ENCODE results near the gene CCDC3. TPM values are rescaled to one million over a fixed set of nuclear protein-coding genes. Genes with fewer than 3 reads are reported as not detected.

The CCDC3 gene
- total RNA-seq, 4 donors from 2014 or later = 6.1 to 57.4 (median 21.6) TPM

DNA sequence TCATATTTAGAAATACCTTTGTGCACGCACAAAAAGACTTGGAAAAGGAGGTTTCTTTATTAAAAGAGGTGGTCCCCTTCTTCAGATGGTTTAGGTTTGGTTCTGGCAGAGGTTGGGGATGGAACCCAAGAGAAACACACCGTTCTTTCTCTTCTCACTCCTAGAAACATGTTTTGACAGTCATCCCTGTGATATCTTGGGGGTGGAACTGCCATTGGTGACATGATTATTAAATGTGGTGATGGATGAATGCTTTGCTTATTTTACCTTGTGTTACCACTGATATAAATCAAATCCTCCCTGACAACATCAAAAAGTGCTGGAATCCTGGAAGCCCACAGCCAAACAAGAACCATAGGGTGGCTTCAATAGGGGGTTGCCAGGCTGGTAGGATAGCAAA lies 146.5 kb downstream of the CCDC3 start:
- no peaks in the 10 kb centered on the region for H3K9me3 ChIP-seq
- DNase-seq (no peak), ATAC-seq (no peak)
- H3K27me3 ChIP-seq = no peaks in the 10 kb centered on the region
- in situ Hi-C loops (cut with MboI; ENCODE audit: low sequenced_read_pairs in 4 of 4) = no loop called here
- TF ChIP-seq POLR2A (IDR thresholded peaks at IDR 0.05) (no peak), CTCF (IDR thresholded peaks at IDR 0.05 in 4 of 5, conservative IDR thresholded peaks at IDR 0.05 in 1 of 5) (no peak)
- intact Hi-C loops (cut with DNase I; ENCODE audit: low total_unique reads) = no loop called here
- no peak overlapping the region for H3K27ac ChIP-seq
- no peaks in the 10 kb centered on the region for H3K4me1 ChIP-seq
- no peak overlapping the region for H3K4me3 ChIP-seq
- no peaks in the 10 kb centered on the region for H3K36me3 ChIP-seq

DNA sequence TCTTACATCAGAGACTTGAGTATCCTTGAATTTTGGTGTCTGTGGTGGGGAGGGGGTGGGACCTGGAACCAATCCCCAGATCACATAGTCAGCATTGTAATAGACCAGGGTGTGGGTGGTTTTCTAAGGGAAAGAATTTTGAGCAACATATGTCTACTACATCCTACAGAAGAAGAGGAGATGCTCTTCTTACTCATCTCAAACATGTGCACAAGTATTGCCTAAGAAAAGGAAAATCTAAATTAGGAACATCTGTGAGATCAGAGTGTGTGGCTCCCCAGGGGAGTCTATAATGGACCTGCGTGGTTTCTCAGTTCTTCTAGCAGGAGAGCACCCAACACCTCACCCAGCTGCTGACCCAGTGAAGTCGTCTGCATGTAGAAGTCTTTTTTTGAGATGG lies 148.8 kb downstream of the CCDC3 start:
- Histone ChIP-seq H3K4me1 (no peaks in the 10 kb centered on the region), H3K27ac (no peak overlapping the region), H3K4me3 (no peak overlapping the region), H3K9me3 (no peaks in the 10 kb centered on the region), H3K27me3 (no peaks in the 10 kb centered on the region), H3K36me3 (no peaks in the 10 kb centered on the region)
- ATAC-seq (no peak), DNase-seq (no peak)
- in situ Hi-C loops (cut with MboI; ENCODE audit: low sequenced_read_pairs in 4 of 4) (no loop called here), intact Hi-C loops (cut with DNase I; ENCODE audit: low total_unique reads) (no loop called here)
- no peak for TF ChIP-seq CTCF (IDR thresholded peaks at IDR 0.05 in 4 of 5, conservative IDR thresholded peaks at IDR 0.05 in 1 of 5)
- no peak for TF ChIP-seq POLR2A (IDR thresholded peaks at IDR 0.05)

GRCh38 chr10:12849319-12850181 lies 152.0 kb downstream of the CCDC3 start:
- no peaks in the 10 kb centered on the region for H3K9me3 ChIP-seq
- ATAC-seq (no peak), DNase-seq (no peak)
- H3K27ac ChIP-seq = no peak overlapping the region
- in situ Hi-C loops (cut with MboI; ENCODE audit: low sequenced_read_pairs in 4 of 4) (no loop called here), intact Hi-C loops (cut with DNase I; ENCODE audit: low total_unique reads) (no loop called here)
- H3K4me3 ChIP-seq = no peak overlapping the region
- no peaks in the 10 kb centered on the region for H3K4me1 ChIP-seq
- no peaks in the 10 kb centered on the region for H3K27me3 ChIP-seq
- H3K36me3 ChIP-seq = no peaks in the 10 kb centered on the region
- TF ChIP-seq CTCF (IDR thresholded peaks at IDR 0.05 in 4 of 5, conservative IDR thresholded peaks at IDR 0.05 in 1 of 5) = no peak
- TF ChIP-seq POLR2A (IDR thresholded peaks at IDR 0.05) = no peak

DNA sequence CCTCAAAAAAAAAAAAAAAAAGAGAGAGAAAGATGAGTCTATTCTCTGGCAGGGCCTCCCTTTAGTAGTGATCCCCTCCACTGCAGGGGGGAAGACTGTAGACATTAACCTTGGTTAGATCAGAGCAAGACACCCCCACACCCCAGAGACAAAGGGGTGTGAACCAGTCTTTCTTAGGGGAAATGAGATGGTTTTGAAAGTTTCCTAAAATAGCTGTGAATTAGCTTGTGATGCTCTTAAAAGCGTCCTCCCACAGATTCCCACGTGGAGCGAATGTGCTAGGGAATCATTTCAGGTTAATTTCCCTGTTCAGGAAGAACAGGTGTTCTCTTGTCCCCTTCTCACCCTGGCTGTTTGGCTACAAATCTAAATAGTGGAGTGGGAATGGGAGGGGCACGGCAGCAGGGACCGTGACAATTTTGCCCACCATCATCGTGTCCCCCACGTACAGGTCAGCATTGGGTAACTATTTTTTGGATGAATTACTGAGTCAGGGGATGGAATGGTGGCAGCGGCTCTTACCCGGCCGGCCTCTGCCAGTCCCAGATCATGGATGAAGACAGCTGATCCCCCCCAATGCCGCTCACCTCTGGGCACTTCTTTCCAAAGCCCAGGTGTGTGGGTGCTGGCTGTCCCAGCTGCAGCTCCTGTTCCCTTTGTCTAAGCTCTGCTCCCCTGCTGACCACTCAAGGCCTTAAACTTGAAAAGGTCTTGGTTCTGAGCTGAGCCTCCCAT lies 152.9 kb downstream of the CCDC3 start:
- Histone ChIP-seq H3K27me3 (no peaks in the 10 kb centered on the region), H3K9me3 (no peaks in the 10 kb centered on the region), H3K4me1 (no peaks in the 10 kb centered on the region), H3K36me3 (no peaks in the 10 kb centered on the region), H3K4me3 (no peak overlapping the region), H3K27ac (no peak overlapping the region)
- intact Hi-C loops (cut with DNase I; ENCODE audit: low total_unique reads) = no loop called here
- in situ Hi-C loops (cut with MboI; ENCODE audit: low sequenced_read_pairs in 4 of 4) = no loop called here
- DNase-seq (no peak), ATAC-seq (no peak)
- TF ChIP-seq CTCF (IDR thresholded peaks at IDR 0.05 in 4 of 5, conservative IDR thresholded peaks at IDR 0.05 in 1 of 5) = no peak
- TF ChIP-seq POLR2A (IDR thresholded peaks at IDR 0.05) = no peak
